HG03025 (cell line): Measurements from ENCODE around the gene GINS2.

Experiments used
- ATAC-seq: cut with Tn5 transposase; IDR thresholded peaks from one replicate; pipeline ENCODE4 v1.9.1; 2021; ENCODE audit warnings: mild to moderate bottlenecking, moderate library complexity; ENCODE audit not compliant: unreplicated experiment, low FRiP score

Gene GINS2

GRCh38 chr16:85644093-85644712 lies 44.6 kb downstream of the GINS2 start:
- no peak for ATAC-seq

GRCh38 chr16:85643631-85644030 lies 45.1 kb downstream of the GINS2 start:
- ATAC-seq = no peak

DNA sequence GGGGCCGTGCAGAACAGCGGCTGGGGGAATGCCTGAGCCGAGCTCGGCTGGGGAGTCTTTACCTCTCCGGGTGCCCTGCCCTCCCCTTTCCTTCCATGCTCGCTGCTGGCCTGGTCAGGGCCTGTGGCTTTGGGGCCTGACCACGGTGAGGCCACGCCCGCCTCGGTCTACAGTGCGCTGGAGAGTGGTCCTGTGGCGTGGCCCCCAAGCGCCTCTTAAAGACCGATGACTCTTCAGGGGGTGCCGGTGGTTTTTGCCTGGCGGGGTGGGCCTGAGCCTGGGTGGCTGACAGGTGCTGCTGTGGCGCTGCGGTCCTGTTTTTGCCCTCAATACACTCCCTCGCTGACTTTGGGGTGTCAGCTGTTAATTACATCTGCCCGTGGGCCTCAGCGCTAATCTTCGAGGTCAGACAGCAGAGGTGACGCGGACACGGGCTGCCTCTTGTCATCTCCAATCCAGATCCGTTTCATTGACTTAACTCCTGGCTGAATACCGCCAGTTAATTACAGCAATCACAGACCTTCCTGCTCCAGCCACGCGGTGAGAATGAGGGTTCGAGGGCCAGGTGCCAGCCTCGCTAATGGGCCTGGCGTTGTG lies 45.9 kb downstream of the GINS2 start:
- no peak for ATAC-seq

DNA sequence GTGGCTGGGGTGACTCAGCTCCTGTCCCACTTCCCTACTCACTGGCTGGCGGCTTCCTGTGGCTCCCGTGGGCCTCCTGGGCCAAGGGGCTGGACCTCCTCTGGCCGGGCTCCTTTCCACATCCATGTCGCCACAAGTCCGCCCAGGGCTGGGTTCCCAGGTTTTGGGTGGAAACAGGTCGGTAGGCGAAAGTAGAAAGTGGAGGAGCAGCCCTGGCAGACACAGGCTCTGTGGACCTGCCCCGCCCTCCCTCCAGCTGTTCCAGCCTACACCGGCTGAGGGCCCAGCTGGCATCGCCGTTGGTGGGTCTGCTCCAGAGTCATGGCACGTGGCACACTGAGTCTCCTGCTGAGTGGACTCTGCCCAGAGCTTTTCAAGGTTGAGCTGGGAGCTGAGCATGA lies 47.0 kb downstream of the GINS2 start:
- ATAC-seq = no peak

GRCh38 chr16:85641305-85641704 lies 47.4 kb downstream of the GINS2 start:
- no peak for ATAC-seq

DNA sequence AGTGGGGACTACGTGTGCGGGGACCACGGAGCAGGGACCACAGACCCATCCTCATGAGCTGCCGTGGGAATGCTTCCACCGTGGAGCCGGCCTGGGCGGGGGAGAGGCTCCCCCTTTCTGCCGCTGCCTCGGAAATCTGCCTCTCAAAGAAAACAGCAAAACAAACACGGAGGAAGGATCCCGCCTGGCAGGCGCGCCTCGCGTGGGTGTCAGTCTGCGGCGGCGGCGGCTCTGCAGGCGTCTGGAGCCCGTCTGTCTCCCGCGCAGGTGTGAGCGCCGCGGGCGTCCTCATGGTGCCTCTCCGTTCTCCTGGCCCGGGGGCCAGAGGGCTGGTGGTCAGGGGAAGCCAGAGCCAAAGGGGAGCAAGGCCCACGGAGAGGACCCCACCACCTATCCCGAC lies 48.2 kb downstream of the GINS2 start:
- no peak for ATAC-seq

DNA sequence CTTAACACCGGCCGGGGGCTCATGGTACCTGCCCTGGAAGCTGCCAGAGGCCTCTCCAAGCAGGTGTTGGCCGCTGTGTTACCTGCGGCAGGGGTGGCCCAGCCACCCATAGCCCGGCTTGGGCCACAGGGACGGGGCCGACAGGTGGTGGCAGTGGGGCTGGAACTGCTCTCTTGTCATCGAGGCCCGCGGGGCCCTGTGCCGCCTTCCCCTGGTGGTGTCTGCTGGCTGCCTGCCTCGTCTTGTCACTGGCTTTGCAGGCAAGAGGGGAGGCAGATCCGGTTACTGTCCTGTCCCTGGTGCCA lies 48.5 kb downstream of the GINS2 start:
- ATAC-seq = no peak

DNA sequence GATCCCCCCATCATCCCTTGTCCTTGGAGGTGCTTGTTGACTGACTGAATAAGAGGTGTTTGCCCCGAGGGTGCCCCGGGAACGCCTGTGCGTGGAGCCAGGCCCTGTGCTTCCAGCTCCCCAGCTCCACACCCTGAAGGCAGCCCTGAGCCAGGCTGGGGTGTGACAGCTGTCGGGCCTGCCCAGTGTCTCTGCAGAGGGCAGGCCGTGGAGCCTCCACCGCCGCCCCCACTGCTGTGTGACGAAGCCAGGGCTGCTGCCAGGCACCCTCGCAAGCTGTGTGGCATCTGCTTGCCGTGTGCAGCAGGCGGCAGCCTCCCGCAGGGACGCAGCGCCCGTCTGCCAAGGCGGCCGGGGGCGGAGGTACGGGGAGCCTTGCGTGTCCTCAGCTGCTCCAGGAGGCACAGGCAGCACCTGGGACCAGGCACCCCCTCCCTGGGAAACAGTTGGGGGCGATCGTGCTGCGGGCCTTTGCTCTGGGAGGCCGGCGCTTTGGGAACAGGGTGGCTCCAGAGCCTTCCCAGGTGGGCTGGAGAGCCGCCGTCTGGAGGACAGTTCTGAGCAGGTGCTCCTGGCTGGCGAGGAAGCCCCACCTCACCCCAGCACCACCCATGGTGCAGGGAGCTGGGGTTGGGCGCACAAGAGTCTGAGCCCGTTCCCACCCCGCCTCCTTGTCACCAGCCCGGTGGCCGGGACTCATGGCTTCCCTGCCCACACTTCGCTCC lies 49.1 kb downstream of the GINS2 start:
- no peak for ATAC-seq

- no peak for ATAC-seq
Observed at GRCh38 chr16:85638695-85639409, 49.9 kb downstream of the GINS2 start.

DNA sequence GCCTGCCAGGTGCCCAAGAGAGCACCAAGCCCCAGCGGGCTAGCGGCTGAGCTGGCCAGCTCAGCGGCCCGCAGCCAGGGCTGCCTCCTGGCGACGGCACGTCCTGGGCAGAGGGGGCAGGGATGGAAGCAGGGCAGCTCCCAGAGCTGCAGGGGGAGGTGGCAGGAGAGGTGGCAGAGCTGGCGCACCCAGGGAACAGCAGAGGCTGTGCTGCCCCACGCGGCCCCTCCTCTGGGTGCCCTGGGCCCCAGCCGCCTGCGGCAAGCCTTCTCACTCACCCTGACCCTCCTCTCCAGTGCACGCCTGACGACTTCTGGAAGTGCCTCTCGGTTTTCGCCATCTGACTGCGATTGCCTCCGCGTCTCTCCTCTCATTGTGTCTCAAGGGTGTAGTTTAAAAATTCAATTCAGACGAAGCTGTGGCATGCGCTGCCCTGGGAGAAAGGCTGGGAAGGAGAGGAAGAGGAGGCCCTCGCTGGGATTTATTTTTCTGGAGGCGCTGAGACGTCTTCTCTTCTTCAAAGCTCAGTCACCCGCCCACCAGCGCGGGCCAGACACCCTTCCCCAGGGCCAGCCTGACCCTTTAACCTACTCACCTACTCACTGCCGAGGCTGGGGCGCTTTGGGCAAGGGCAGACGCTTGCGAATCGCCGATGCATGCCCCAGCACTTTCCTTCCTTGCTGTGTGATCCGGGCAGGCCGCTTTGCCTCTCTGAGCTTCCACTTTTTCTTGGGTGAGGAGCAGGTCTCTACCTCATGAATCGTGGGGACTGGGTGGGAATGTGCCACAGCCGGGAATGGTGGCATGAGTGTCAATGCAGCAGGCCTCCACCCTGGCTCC lies 50.7 kb downstream of the GINS2 start:
- no peak for ATAC-seq

- no peak for ATAC-seq
Observed at GRCh38 chr16:85637061-85637807, 51.5 kb downstream of the GINS2 start.

DNA sequence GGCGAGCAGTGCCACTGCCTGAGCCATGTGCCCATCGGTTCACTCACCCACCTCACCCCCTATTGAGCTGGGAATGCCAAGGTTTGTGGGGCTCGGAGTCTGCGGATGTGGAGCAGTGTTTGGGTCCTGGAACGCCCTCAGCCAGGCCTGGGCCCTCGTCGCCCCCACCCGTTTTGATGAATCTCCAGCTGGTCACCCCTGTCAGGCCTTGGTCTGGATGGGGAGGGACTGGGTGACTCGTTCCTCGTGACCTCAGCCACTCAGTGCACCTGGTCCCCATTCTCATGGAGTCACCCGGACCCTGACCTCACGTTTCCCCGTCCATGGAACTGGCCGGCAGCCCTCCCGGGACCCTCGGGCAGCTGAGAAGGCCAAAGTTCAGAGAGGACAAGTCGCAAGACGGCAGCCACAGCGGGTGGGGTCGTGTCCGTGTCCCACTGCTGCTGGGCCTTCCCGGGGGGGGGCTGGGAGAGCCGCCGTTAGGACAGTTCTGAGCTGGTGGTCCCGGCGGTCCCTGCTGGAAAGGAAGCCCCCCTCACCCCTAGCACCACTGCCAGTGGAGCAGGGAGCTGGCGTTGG lies 52.4 kb downstream of the GINS2 start:
- no peak for ATAC-seq

- no peak for ATAC-seq
Observed at GRCh38 chr16:85635545-85636140, 53.1 kb downstream of the GINS2 start.

GRCh38 chr16:85634747-85635544 lies 53.8 kb downstream of the GINS2 start:
- ATAC-seq = no peak

DNA sequence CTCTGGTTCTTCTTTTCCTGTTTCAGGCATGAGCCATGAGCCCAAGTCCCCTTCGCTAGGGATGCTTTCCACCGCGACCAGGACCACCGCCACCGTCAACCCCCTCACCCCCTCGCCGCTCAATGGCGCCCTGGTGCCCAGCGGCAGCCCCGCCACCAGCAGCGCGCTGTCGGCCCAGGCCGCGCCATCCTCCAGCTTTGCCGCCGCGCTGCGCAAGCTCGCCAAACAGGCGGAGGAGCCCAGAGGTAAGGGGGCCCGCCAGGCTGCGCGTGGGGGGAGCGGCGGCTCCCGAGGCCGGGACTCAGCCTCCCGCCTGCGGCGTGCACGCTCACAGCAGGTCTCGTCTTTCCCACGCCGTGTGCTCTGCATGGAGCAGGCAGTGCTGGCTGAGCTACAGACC lies 54.9 kb downstream of the GINS2 start:
- ATAC-seq = no peak

DNA sequence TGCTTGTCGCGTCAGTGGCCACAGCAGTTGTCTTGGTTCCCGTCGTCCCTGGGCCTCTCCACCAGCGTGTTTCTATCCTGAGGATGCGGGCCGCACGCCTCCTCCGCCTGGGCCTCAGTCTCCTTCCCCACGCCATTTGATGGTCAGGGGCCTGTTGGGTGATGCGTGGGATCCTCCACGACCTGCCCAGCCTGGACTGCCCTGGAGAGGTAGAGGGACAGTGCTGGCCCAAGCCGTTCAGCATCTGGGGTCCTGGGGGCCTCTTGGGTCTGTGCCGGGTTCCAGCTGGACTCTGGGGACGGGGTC lies 55.4 kb downstream of the GINS2 start:
- no peak for ATAC-seq

- ATAC-seq = no peak
Observed at GRCh38 chr16:85632709-85633437, 55.9 kb downstream of the GINS2 start.

- no peak for ATAC-seq
Observed at GRCh38 chr16:85631802-85632393, 56.9 kb downstream of the GINS2 start.
